Esophagus muscularis mucosa (tissue), 4 donors: ENCODE measurements around the gene TBC1D21. TPM values are rescaled to one million over a fixed set of nuclear protein-coding genes. Genes with fewer than 3 reads are reported as not detected.
"Not testable (repeated sequence)": the region's sequence is repeated elsewhere in the genome, so short reads cannot be mapped to it uniquely, and the experiment has no call there.

Experiments
- DNase-seq: peaks from one replicate; pipeline ENCODE4 v3.0.0-alpha.2; 2017; ENCODE audit errors: extremely low spot score
- H3K27ac ChIP-seq, 4 donors: fragments of 200-600 bp; sonication (generic); replicated peaks in 1 of 4; 1 replicate in 3 of 4; 2 replicates in 1 of 4; pipeline ENCODE4 v1.5.1; 2016 to 2019; ENCODE audit warnings: mild to moderate bottlenecking in 1 of 4
- H3K27me3 ChIP-seq, 4 donors: fragments of 200-600 bp; sonication (generic); one replicate each; pipeline versions ENCODE4 v1.5.1 to v1.6.0; 2016 to 2019
- H3K36me3 ChIP-seq, 4 donors: fragments of 200-600 bp; sonication (generic); one replicate each; pipeline ENCODE4 v1.5.1; 2016 to 2019
- H3K4me1 ChIP-seq, 4 donors: fragments of 200-600 bp; sonication (generic); one replicate each; pipeline ENCODE4 v1.5.1; 2016 to 2019
- H3K4me3 ChIP-seq, 4 donors: fragments of 200-600 bp; sonication (generic); 1 replicate in 2 of 4; 2 replicates in 2 of 4; pipeline ENCODE4 v1.5.1; 2016 to 2019; ENCODE audit warnings: mild to moderate bottlenecking in 4 of 4, moderate library complexity in 1 of 4
- H3K9me3 ChIP-seq, 4 donors: fragments of 200-600 bp; sonication (generic); 1 replicate in 3 of 4; 2 replicates in 1 of 4; pipeline ENCODE4 v1.5.1; 2016 to 2019
- EP300 ChIP-seq: sonication (generic); formaldehyde crosslinking; IDR thresholded peaks from one replicate; pipeline ENCODE4 v1.6.1; 2017; ENCODE audit warnings: antibody characterized with exemption
- POLR2A ChIP-seq: fragments of 450-650 bp; IDR thresholded peaks from one replicate; pipeline ENCODE4 v1.6.1; 2017; ENCODE audit warnings: antibody characterized with exemption, moderate library complexity, mild to moderate bottlenecking, low read depth
- POLR2AphosphoS5 ChIP-seq, 2 donors: sonication (generic); formaldehyde crosslinking; IDR thresholded peaks; one replicate each; pipeline ENCODE4 v1.6.1; 2017; ENCODE audit warnings: antibody characterized with exemption in 2 of 2
- WGBS: methylation state at CpG from one replicate; pipeline ENCODE4 v1.1.5; 2018; 5-methylcytosine and 5-hydroxymethylcytosine counted together
- intact Hi-C: fragments of 100-400 bp; cut with DNase I; formaldehyde crosslinking; loops from one replicate; pipeline ENCODE4 v1.15.1; 2023
- total RNA-seq, 4 donors: library from RNA; depleted of rRNA; stranded (reverse); fragments of >200 nt; gene quantifications; one replicate each; pipeline versions ENCODE4 v1.1.0 to v1.2.1, GENCODE V29; 2016

TBC1D21 gene
- total RNA-seq, 4 donors from 2014 or later, result not detected

- no peak overlapping the region for H3K4me3 ChIP-seq
- WGBS, result 97% methylated on average over 9 of the region's 11 CpGs
- peaks cover 14 to 77% (median 50%) of the 10 kb centered on the region in 4 donors for H3K4me1 ChIP-seq
- no peaks in the 10 kb centered on the region for H3K27me3 ChIP-seq
- no peak overlapping the region for H3K27ac ChIP-seq
- TF ChIP-seq POLR2A (no peak), EP300 (no peak), POLR2AphosphoS5 (IDR thresholded peaks at IDR 0.05) (no peak)
- intact Hi-C loops, result no loop called here
- H3K36me3 ChIP-seq, result peaks cover 0 to 13% (median 0%) of the 10 kb centered on the region in 4 donors
- no peaks in the 10 kb centered on the region for H3K9me3 ChIP-seq
- no peak for DNase-seq
Observed at GRCh38 chr15:73937726-73938125, 64.4 kb downstream of the TBC1D21 start.

GRCh38 chr15:73938516-73938915 is 65.2 kb downstream of the TBC1D21 start:
- H3K27ac ChIP-seq, intact Hi-C loops, DNase-seq, H3K27me3 ChIP-seq, H3K9me3 ChIP-seq, H3K4me3 ChIP-seq: not testable (repeated sequence)
- H3K36me3 ChIP-seq, result peaks cover 0 to 16% (median 0%) of the 10 kb centered on the region in 4 donors
- WGBS, result 90% methylated on average over 8 of the region's 8 CpGs
- H3K4me1 ChIP-seq, result peaks cover 14 to 74% (median 50%) of the 10 kb centered on the region in 4 donors

Other genes starting within 250 kb of the TBC1D21 start
- 100 to 1,000 TPM; 218 to 281 (median 246) TPM for gene NPTN, start 240.2 kb upstream of the TBC1D21 start, total RNA-seq
- 10 to 100 TPM; 31.8 to 58.1 (median 40.1) TPM for gene CD276, start 189.2 kb upstream of the TBC1D21 start, total RNA-seq
- 10 to 100 TPM; 12.5 to 27.4 (median 23.8) TPM for gene INSYN1, start 120.2 kb upstream of the TBC1D21 start, total RNA-seq
- 10 to 100 TPM; 19.7 to 84.3 (median 39.1) TPM for gene LOXL1, start 52.9 kb downstream of the TBC1D21 start, total RNA-seq
- 10 to 100 TPM in 2 of 4 donors, 1 to 10 TPM in 2; 7.9 to 25.4 (median 14.9) TPM for gene STOML1, start 118.7 kb downstream of the TBC1D21 start, total RNA-seq
- 10 to 100 TPM; 48.0 to 61.6 (median 57.2) TPM for gene PML, start 121.2 kb downstream of the TBC1D21 start, total RNA-seq
- gene GOLGA6A, start 209.0 kb downstream of the TBC1D21 start, total RNA-seq, result 1 to 10 TPM in 1 of 4 donors, not detected in 3; 1.2 TPM